Fibroblast of lung (primary cell): ENCODE measurements around the gene TCP11. TPM values are rescaled to one million over a fixed set of nuclear protein-coding genes. Genes with fewer than 3 reads are reported as not detected.

ENCODE experiments used
- DNase-seq, 2 donors: peaks; one replicate each; pipeline versions ENCODE4 v3.0.0 to v3.0.0-alpha.2; 2010; ENCODE audit warnings: low read depth in 2 of 2
- H2AFZ ChIP-seq: 2 replicates; pipeline ENCODE4 v1.5.1; 2012; ENCODE audit warnings: low read length, control low read depth, inconsistent platforms
- H3K27ac ChIP-seq: 2 replicates; pipeline ENCODE4 v1.5.1; 2011; ENCODE audit warnings: low read length, control low read depth; ENCODE audit not compliant: insufficient read depth
- H3K27me3 ChIP-seq: 2 replicates; pipeline ENCODE4 v1.5.1; 2011; ENCODE audit warnings: mild to moderate bottlenecking, low read length; ENCODE audit not compliant: control insufficient read depth, insufficient read depth
- H3K36me3 ChIP-seq: 2 replicates; pipeline ENCODE4 v1.5.1; 2011; ENCODE audit warnings: low read length; ENCODE audit not compliant: control insufficient read depth, insufficient read depth
- H3K4me1 ChIP-seq: 2 replicates; pipeline ENCODE4 v1.5.1; 2011; ENCODE audit warnings: low read length; ENCODE audit not compliant: control insufficient read depth, insufficient read depth; ENCODE audit errors: extremely low read depth
- H3K4me2 ChIP-seq: 2 replicates; pipeline ENCODE4 v1.5.1; 2011; ENCODE audit warnings: low read length, control low read depth; ENCODE audit not compliant: insufficient read depth; ENCODE audit errors: extremely low read depth
- H3K4me3 ChIP-seq, 4 experiments: fragments of 200-600 bp in 1 of 4; sonication (generic) in 1 of 4; replicated peaks in 1 of 4; 2 replicates each; pipeline ENCODE4 v1.5.1; 2011 to 2016; ENCODE audit warnings: low read length in 4 of 4, low read depth in 3 of 4, mild to moderate bottlenecking in 3 of 4, control low read depth in 2 of 4, inconsistent platforms in 1 of 4, mixed read lengths in 1 of 4; ENCODE audit not compliant: insufficient read depth in 1 of 4; ENCODE audit errors: control extremely low read depth in 1 of 4
- H3K79me2 ChIP-seq: 2 replicates; pipeline ENCODE4 v1.5.1; 2012; ENCODE audit warnings: mild to moderate bottlenecking, low read length, inconsistent platforms; ENCODE audit not compliant: control insufficient read depth, insufficient read depth
- H3K9ac ChIP-seq: 2 replicates; pipeline ENCODE4 v1.5.1; 2011; ENCODE audit warnings: mild to moderate bottlenecking, low read length, control low read depth; ENCODE audit not compliant: insufficient read depth
- H3K9me3 ChIP-seq: 2 replicates; pipeline ENCODE4 v1.5.1; 2012; ENCODE audit warnings: low read depth, low read length; ENCODE audit not compliant: control insufficient read depth, insufficient read depth
- H4K20me1 ChIP-seq: 2 replicates; pipeline ENCODE4 v1.5.1; 2011; ENCODE audit warnings: low read length; ENCODE audit not compliant: control insufficient read depth, insufficient read depth; ENCODE audit errors: extremely low read depth
- CTCF ChIP-seq, 2 donors: IDR thresholded peaks in 1 of 2; conservative IDR thresholded peaks in 1 of 2; 1 replicate in 1 of 2; 2 replicates in 1 of 2; pipeline ENCODE4 v1.5.1; 2011 to 2012; ENCODE audit warnings: low read length in 2 of 2, control low read depth in 1 of 2, inconsistent platforms in 1 of 2, low read depth in 1 of 2, mild to moderate bottlenecking in 1 of 2
- EZH2 ChIP-seq: IDR thresholded peaks from 2 replicates; pipeline ENCODE4 v1.5.1; 2012; ENCODE audit warnings: low read length, control low read depth, mild to moderate bottlenecking; ENCODE audit errors: missing control alignments
- polyA plus RNA-seq, 2 donors: library from polyadenylated mRNA; depleted of rRNA in 1 of 2; stranded (reverse) in 1 of 2; unstranded in 1 of 2; fragments of >200 nt; gene quantifications; 2 replicates each; pipeline ENCODE4 v1.2.1, GENCODE V29; 2011 to 2012; ENCODE audit warnings: missing spikeins in 1 of 2
- total RNA-seq: library from RNA; depleted of rRNA; stranded (reverse); fragments of >200 nt; gene quantifications from 2 replicates; pipeline ENCODE4 v1.2.1, GENCODE V29; 2014

The TCP11 gene
- total and polyA plus RNA-seq, 2 donors (not counting 1 experiment from before 2014, with no cell fraction given), result 0.17 to 0.24 TPM

DNA sequence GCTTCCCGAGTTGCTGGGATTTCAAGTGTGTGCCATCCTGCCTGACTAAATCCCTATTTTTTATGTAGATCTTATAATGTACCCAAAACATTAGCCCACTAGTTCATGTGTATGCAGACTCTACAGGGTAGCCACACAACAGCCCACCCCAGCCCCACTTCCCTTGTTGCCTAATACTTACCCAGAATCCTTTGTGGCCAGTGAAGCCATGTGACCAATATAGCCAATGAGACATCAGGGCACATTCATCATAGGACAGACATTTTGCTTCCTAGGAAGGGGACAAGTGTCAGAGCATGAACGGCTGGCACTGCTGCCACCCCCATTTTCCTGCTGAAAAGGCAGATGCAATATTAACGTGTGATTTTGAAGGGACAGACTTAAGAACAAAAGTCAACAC is 36.0 kb upstream of the TCP11 start:
- H2AFZ ChIP-seq, result no peak overlapping the region
- no peaks in the 10 kb centered on the region for H4K20me1 ChIP-seq
- H3K79me2 ChIP-seq, result no peaks in the 10 kb centered on the region
- no peaks in the 10 kb centered on the region for H3K36me3 ChIP-seq
- no peaks in the 10 kb centered on the region for H3K4me1 ChIP-seq
- H3K9me3 ChIP-seq, result no peaks in the 10 kb centered on the region
- H3K27ac ChIP-seq, result no peak overlapping the region
- H3K27me3 ChIP-seq, result no peaks in the 10 kb centered on the region
- no peak overlapping the region for H3K9ac ChIP-seq
- H3K4me3 ChIP-seq, result no peak overlapping the region
- H3K4me2 ChIP-seq, result no peak overlapping the region
- no peak for DNase-seq
- no peak for TF ChIP-seq EZH2
- TF ChIP-seq CTCF (conservative IDR thresholded peaks at IDR 0.05 in 1 of 2, IDR thresholded peaks at IDR 0.05 in 1 of 2; ENCODE audit: low read depth in 1 of 2, low read length in 2 of 2), result no peak

GRCh38 chr6:35176301-35177024 is 35.3 kb upstream of the TCP11 start:
- H3K36me3 ChIP-seq, result no peaks in the 10 kb centered on the region
- H3K4me2 ChIP-seq, result no peak overlapping the region
- TF ChIP-seq CTCF (conservative IDR thresholded peaks at IDR 0.05 in 1 of 2, IDR thresholded peaks at IDR 0.05 in 1 of 2; ENCODE audit: low read depth in 1 of 2, low read length in 2 of 2) (no peak), EZH2 (no peak)
- no peaks in the 10 kb centered on the region for H3K4me1 ChIP-seq
- H3K9me3 ChIP-seq, result no peaks in the 10 kb centered on the region
- H2AFZ ChIP-seq, result no peak overlapping the region
- no peak overlapping the region for H3K4me3 ChIP-seq
- no peaks in the 10 kb centered on the region for H4K20me1 ChIP-seq
- H3K79me2 ChIP-seq, result no peaks in the 10 kb centered on the region
- H3K27me3 ChIP-seq, result no peaks in the 10 kb centered on the region
- H3K9ac ChIP-seq, result no peak overlapping the region
- H3K27ac ChIP-seq, result no peak overlapping the region
- no peak for DNase-seq

- Histone ChIP-seq H2AFZ (no peak overlapping the region), H3K4me2 (no peak overlapping the region), H3K9me3 (no peaks in the 10 kb centered on the region), H3K36me3 (no peaks in the 10 kb centered on the region), H3K4me3 (no peak overlapping the region), H3K9ac (no peak overlapping the region), H3K27ac (no peak overlapping the region), H3K27me3 (no peaks in the 10 kb centered on the region), H4K20me1 (no peaks in the 10 kb centered on the region), H3K4me1 (peaks cover 10% of the 10 kb centered on the region), H3K79me2 (no peaks in the 10 kb centered on the region)
- TF ChIP-seq CTCF (conservative IDR thresholded peaks at IDR 0.05 in 1 of 2, IDR thresholded peaks at IDR 0.05 in 1 of 2; ENCODE audit: low read depth in 1 of 2, low read length in 2 of 2) (no peak), EZH2 (no peak)
- DNase-seq, result no peak
These were observed 33.4 kb upstream of the TCP11 start for GRCh38 chr6:35174501-35174900.
